HG02870 (cell line): ENCODE data around the gene ELOVL6.

Source experiments
- ATAC-seq: cut with Tn5 transposase; IDR thresholded peaks from one replicate; pipeline ENCODE4 v1.9.1; 2021; ENCODE audit warnings: mild to moderate bottlenecking, moderate library complexity; ENCODE audit not compliant: unreplicated experiment

The ELOVL6 gene

DNA sequence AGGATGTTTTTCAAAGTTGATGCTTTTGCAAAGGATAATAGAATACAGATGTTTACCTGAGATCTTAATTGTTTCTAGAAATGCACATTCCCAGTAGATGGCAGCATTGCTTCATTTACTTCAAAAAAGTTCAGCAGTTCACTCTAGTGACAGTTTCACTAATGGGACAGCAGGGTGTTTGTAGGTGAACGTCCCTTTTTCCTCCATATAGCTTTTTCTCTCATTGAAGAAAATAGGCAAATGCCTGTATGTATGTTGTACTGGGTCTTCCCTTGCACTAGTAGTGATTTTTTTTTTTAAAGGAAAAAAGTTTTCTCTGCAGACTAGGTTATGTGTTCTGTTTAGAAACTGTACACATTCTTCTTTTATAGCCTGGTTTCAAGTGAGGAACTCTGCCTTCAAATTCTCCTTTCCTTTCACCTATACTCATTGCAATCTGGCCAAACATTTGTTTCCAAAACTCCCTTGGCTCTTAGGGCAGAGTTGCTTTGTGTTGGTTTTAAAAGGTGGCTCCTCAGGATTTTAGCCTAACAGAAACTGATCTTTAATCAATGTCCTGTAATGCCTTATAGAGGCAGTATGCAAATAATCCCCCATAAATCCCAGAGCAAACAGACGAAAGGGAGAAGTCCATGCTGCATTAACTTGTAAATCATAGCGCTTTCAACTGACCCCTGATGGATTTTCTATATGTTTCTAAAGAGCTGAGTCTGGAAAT lies 199.4 kb downstream of the ELOVL6 start:
- ATAC-seq: no peak

DNA sequence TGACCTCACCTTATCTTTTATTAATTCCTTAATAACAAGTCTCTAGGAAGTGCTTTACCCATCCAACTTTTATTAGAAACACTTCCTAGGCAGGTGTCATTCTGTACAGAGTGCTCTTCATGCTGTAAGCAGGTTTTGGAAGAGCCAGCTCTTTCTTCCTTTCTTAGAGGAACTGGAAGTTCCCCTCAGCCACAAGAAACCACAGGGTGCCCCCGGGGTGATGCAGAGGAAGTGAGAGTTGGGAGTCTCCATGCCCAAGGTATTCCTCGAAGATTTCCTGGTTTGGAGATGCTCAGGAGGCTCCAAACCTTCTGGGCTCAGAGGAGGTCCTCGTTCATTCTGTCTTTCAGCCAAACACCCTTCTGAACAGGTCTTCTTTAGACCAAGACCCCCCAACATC lies 201.9 kb downstream of the ELOVL6 start:
- ATAC-seq: no peak
